Spleen (tissue), 7 donors: ENCODE measurements around the gene MAP3K5.

Source experiments
- POLR2A ChIP-seq, 3 donors: fragments of 450-650 bp; IDR thresholded peaks; one replicate each; pipeline ENCODE4 v1.5.1; 2017; ENCODE audit warnings: antibody characterized with exemption in 3 of 3, mild to moderate bottlenecking in 1 of 3
- POLR2AphosphoS5 ChIP-seq, 3 donors: sonication (generic); formaldehyde crosslinking; IDR thresholded peaks; one replicate each; pipeline ENCODE4 v1.5.1; 2017; ENCODE audit warnings: antibody characterized with exemption in 3 of 3
- TF ChIP-seq, protein P1 (sequence below), 11 experiments: fragments of 200-600 bp in 7 of 11; fragments of 450-650 bp in 4 of 11; sonication (generic) in 4 of 11; IDR thresholded peaks in 8 of 11; conservative IDR thresholded peaks in 3 of 11; 1 replicate in 7 of 11; 2 replicates in 4 of 11; pipeline versions ENCODE4 v1.4.0 to v1.8.0; 2016 to 2021; ENCODE audit warnings: antibody characterized with exemption in 11 of 11, inconsistent platforms in 4 of 11, mild to moderate bottlenecking in 1 of 11
- donor health status: DM: no; HTN: no; CAD: no; lungs with moderate emphysema.
- donor health status: DM: no; HTN: no; CAD: no.
- donor health status: DM: no; HTN: no; CAD: no.

DNA sequence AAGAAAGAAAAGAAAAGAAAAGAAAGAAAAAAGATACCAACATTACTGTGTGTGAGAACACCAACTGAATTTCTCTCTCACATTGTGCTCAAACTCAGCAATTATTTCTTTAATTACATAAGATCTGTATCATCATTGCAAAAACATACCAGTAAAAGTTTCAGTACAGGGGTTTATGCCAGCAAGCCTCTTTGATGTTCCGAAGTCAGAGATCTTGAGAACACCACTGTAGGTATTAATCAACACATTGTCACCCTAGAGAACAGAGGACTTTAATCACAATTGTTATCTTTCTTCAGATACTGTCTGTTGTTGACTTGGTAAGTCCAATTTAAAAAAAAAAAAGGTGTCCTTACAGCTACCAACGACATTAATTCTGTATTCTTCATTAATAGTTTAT is 181.1 kb downstream of the MAP3K5 start:
- TF ChIP-seq, protein P1, sequence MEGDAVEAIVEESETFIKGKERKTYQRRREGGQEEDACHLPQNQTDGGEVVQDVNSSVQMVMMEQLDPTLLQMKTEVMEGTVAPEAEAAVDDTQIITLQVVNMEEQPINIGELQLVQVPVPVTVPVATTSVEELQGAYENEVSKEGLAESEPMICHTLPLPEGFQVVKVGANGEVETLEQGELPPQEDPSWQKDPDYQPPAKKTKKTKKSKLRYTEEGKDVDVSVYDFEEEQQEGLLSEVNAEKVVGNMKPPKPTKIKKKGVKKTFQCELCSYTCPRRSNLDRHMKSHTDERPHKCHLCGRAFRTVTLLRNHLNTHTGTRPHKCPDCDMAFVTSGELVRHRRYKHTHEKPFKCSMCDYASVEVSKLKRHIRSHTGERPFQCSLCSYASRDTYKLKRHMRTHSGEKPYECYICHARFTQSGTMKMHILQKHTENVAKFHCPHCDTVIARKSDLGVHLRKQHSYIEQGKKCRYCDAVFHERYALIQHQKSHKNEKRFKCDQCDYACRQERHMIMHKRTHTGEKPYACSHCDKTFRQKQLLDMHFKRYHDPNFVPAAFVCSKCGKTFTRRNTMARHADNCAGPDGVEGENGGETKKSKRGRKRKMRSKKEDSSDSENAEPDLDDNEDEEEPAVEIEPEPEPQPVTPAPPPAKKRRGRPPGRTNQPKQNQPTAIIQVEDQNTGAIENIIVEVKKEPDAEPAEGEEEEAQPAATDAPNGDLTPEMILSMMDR (IDR thresholded peaks at IDR 0.05 in 8 of 11, conservative IDR thresholded peaks at IDR 0.05 in 3 of 11) = no peak
- TF ChIP-seq POLR2A (IDR thresholded peaks at IDR 0.05) (no peak), POLR2AphosphoS5 (IDR thresholded peaks at IDR 0.05) (no peak)
